HG03066 (cell line): ENCODE measurements around the gene CEBPG.

Experiments
- ATAC-seq: cut with Tn5 transposase; IDR thresholded peaks from one replicate; pipeline ENCODE4 v1.9.1; 2021; ENCODE audit warnings: low read depth; ENCODE audit not compliant: unreplicated experiment

The CEBPG gene

GRCh38 chr19:33414667-33415605 is 41.4 kb downstream of the CEBPG start:
- no peak for ATAC-seq

DNA sequence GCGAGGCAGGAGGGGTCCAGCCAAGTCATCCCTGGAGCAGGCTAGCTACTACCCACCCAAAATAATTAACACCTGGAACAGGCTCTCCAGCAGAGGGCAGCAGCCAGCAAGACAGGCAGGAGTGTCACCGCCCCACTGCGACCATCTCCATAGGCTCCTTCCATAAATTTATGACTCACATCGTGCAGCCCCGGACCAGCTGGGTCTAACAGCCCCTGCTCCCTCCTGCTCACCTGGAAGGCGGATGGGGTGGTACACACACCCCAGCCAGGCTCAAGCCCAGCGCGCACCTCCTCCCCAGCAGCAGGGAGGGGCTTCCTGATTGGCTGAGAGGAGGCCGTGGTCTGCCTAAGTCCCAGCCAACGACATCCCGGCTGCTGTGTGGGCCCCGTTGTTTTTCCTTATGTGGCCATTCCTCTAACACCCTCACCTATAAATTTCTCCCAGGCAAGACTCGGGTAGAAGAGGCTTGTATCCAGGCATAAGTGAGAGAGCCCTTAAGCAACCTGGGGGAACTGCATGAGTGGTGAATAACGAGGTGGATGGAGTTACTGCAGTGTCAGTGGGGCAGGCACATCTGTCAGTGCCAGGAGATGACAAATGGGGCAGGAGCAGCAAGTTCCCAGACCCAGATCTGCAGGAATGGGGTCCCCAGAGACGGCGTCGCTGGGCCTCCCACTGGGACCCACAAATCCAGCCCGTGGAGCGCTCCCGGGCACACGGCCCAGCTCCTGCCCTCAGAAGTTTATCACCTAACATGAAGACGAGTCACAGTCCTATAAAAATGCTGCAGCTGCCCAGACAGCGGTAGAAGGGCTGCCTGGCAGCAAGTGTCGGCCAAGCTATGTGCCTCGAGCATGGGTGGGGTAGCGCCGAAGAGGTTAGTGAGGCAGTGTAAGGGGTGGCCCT is 43.1 kb downstream of the CEBPG start:
- no peak for ATAC-seq

GRCh38 chr19:33417751-33418150 is 44.2 kb downstream of the CEBPG start:
- no peak for ATAC-seq

- no peak for ATAC-seq
These were observed 45.0 kb downstream of the CEBPG start for GRCh38 chr19:33418461-33418860.

GRCh38 chr19:33418871-33419787 is 45.6 kb downstream of the CEBPG start:
- ATAC-seq: no peak

GRCh38 chr19:33419788-33420130 is 46.2 kb downstream of the CEBPG start:
- ATAC-seq: no peak

DNA sequence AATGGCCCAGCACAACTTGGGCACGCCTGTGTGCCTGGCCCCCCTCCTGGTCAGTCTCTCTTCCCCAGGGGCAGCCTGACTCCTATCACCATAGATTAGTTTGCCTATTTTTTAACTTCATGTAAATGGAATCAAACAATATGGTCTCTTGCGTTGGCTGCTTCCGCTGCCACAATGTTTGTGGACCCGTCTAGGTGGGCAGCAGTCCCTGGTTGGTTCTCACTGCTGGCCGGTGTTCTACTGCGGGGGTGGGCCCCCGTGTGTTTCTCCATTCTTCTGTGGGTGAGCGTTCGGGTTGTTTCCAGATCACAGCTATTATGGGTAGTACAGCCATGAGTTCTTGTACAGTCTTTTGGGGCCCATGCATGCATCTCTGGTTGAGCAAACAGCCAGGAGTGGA is 47.3 kb downstream of the CEBPG start:
- ATAC-seq: no peak

- ATAC-seq: no peak
These were observed 47.9 kb downstream of the CEBPG start for GRCh38 chr19:33421368-33421767.

DNA sequence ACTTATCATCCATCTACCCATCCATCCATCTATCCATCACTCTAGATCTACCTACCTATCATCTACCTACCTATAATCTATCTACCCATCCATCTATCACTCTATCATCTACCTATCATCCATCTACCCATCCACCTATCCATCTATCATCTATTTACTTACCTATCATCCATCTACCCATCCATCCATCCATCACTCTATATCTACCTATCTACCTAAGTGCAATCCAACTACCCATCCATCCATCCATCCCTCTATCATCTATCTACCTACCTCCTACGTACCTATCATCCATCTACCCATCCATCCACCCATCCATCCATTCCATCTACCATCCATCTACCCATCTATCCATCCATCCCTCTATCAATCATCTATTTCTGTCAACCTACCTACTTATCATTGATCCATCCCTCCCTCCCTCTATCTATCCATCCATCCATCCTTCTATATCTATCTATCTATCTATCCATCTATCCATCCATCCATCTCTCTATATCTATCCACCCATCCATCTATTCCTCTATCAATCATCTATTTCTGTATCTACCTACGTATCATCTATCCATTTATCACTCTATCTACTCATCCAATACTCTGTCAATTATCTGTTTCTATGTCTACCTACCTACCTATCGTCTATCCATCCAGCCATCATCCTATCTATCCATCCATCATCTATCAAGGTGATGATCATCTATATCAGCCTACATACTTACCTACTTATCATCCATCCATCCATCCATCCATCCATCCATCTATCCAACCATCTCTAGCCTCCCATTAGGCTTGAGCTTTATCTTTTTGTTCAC is 49.1 kb downstream of the CEBPG start:
- ATAC-seq: no peak

GRCh38 chr19:33424181-33424580 is 50.7 kb downstream of the CEBPG start:
- ATAC-seq: no peak

GRCh38 chr19:33426621-33427361 is 53.3 kb downstream of the CEBPG start:
- ATAC-seq: no peak

DNA sequence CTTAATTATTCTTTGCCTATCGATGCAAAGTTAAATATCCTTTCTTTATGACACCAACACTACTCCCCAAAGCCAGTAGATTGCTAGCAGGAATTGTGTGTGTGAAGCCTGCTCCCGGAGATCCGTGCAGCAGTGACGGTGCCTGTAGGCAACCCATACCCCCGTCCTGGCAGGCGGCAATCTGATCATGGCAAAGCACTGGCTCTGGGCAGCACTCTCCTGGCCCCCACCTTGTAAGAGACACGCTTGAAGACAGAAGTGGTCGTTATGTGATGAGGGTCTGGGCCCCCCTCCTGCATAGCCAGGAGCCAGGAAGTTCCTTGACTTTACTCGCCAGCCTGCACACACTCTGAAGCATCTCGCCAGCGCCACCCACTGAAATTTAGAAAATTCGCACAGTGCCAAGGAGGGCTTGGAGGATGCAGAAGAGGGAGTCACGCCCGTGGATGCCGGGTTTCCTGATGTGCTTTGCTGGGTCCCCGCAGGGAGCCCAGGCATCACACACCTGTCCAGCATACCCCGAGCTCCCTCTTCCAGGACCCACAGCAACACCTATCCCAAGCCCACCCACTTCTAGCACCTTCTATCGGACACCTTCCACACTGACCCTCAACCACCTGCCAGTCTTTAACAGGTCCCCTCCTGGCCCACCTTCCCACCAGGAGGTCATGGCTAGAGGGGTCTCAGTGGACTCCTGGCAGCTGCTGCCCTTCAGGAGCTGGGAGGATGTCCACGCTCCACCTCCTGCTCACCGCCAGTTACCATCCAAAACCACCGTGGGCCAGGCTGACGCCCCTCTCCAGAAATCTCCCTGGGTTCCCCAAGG is 54.5 kb downstream of the CEBPG start:
- ATAC-seq: no peak

DNA sequence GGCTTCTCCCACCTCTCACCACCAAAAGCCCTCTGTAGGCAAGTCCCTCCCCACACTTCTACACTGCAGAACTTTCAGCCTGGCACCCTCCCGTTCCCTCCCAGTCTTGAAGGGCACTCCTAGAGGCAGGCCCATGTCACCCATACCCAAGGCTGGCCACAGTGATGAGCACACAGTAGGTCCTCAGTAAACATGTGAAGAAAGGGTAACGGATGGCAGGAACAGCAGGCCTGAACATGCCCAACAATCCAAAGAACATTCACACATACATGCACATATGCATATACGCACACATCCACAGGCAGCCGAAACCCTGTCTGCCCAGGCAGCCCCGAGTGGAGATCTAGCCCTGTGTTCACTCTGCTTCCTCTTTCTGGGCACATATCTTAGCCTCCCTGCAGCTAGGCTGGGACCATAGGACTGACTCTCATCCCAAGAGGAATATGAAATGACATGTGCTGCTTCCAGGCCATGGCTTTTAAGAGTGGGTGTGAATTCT is 55.2 kb downstream of the CEBPG start:
- no peak for ATAC-seq

DNA sequence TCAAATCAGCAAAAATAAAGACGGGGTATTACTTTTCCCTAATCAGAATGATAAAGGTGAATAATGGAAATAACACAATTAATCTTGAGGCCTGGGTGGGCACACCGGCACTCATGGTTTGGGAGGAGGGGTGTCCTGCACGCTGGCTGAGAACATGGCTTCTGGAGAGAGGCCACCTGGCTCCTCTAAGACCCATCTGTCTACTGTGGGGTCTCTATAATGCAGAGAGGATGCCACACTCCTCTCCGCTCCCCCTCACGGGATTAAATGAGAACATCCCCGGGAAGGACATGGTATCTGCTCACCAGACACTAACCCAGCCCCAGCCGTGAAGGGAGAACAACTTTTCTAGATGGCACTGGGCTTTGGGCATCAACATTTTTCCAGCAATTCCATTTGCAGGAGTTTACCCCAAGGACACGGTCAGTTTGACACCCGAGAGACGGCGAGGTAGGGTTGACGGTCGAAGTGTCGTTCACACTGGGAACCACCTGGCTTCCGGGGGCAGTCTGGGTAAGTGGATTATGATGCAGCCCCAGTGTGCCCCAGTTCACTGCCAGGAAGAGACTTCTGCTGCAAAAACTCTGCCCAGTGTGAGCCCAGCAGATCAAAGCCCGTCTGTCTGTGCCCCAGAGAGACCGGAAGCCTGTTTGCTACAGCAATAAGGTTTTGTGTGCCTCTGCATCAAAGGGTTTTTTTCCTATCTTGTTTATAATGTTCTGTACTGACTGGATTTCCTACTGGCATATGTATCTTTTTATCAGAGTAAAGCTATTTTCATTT is 56.6 kb downstream of the CEBPG start:
- ATAC-seq: no peak

GRCh38 chr19:33430674-33431277 is 57.3 kb downstream of the CEBPG start:
- no peak for ATAC-seq

GRCh38 chr19:33432015-33432414 is 58.5 kb downstream of the CEBPG start:
- no peak for ATAC-seq
